ENCODE data around the gene ABCB9. TPM values are rescaled to one million over a fixed set of nuclear protein-coding genes. Genes with fewer than 3 reads are reported as not detected.

Gene ABCB9
- polyA plus RNA-seq, 1 donor from 2014 or later: 19.7 TPM

DNA sequence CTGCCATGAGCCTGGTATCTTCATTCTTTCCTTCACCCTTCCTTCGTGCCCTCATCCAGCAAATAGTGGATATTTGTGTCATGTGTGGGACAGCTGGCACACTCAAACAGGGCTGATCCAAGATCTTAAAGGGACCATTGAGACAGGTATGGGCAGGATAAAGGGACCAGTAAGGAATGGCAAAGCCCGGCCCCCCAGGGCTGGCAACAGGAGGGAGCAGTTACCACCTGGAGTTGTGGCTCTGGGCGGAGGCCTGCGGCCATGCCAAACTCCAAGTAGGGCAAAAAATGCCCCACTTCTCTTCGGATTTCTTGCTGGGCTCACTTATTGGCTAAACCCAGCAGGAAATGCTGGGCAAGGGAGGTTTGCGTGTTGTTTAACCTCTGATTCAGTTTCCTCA is 10.9 kb upstream of the ABCB9 start:
- H4K20me1 ChIP-seq (ENCODE audit: insufficient read depth): no peaks in the 10 kb centered on the region
- H3K79me2 ChIP-seq (replicated peaks; ENCODE audit: insufficient read depth, low read length): peaks cover 7% of the 10 kb centered on the region
- H3K36me3 ChIP-seq (ENCODE audit: insufficient read depth, low read length): no peaks in the 10 kb centered on the region
- no peaks in the 10 kb centered on the region for H3K9me2 ChIP-seq (ENCODE audit: insufficient read depth, low read length)
- H3K9ac ChIP-seq (ENCODE audit: low read length): no peak overlapping the region
- no peak overlapping the region for H2AFZ ChIP-seq (ENCODE audit: low read depth, low read length)
- TF ChIP-seq EP300 (conservative IDR thresholded peaks at IDR 0.05; ENCODE audit: poor library complexity, severe bottlenecking) (no peak), TAF1 (IDR thresholded peaks at IDR 0.05; ENCODE audit: low read depth) (no peak), EZH2 (IDR thresholded peaks at IDR 0.05; ENCODE audit: borderline replicate concordance, insufficient read depth, low read length, poor library complexity, severe bottlenecking) (no peak), MXI1 (conservative IDR thresholded peaks at IDR 0.05; ENCODE audit: poor library complexity, severe bottlenecking) (no peak), POLR2AphosphoS5 (IDR thresholded peaks at IDR 0.05) (no peak), RAD21 (conservative IDR thresholded peaks at IDR 0.05) (no peak), SMC3 (conservative IDR thresholded peaks at IDR 0.05; ENCODE audit: poor library complexity) (no peak)
- TF ChIP-seq, protein P1, sequence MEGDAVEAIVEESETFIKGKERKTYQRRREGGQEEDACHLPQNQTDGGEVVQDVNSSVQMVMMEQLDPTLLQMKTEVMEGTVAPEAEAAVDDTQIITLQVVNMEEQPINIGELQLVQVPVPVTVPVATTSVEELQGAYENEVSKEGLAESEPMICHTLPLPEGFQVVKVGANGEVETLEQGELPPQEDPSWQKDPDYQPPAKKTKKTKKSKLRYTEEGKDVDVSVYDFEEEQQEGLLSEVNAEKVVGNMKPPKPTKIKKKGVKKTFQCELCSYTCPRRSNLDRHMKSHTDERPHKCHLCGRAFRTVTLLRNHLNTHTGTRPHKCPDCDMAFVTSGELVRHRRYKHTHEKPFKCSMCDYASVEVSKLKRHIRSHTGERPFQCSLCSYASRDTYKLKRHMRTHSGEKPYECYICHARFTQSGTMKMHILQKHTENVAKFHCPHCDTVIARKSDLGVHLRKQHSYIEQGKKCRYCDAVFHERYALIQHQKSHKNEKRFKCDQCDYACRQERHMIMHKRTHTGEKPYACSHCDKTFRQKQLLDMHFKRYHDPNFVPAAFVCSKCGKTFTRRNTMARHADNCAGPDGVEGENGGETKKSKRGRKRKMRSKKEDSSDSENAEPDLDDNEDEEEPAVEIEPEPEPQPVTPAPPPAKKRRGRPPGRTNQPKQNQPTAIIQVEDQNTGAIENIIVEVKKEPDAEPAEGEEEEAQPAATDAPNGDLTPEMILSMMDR (IDR thresholded peaks at IDR 0.05; ENCODE audit: poor library complexity, severe bottlenecking): no peak
- TF ChIP-seq, protein P2, sequence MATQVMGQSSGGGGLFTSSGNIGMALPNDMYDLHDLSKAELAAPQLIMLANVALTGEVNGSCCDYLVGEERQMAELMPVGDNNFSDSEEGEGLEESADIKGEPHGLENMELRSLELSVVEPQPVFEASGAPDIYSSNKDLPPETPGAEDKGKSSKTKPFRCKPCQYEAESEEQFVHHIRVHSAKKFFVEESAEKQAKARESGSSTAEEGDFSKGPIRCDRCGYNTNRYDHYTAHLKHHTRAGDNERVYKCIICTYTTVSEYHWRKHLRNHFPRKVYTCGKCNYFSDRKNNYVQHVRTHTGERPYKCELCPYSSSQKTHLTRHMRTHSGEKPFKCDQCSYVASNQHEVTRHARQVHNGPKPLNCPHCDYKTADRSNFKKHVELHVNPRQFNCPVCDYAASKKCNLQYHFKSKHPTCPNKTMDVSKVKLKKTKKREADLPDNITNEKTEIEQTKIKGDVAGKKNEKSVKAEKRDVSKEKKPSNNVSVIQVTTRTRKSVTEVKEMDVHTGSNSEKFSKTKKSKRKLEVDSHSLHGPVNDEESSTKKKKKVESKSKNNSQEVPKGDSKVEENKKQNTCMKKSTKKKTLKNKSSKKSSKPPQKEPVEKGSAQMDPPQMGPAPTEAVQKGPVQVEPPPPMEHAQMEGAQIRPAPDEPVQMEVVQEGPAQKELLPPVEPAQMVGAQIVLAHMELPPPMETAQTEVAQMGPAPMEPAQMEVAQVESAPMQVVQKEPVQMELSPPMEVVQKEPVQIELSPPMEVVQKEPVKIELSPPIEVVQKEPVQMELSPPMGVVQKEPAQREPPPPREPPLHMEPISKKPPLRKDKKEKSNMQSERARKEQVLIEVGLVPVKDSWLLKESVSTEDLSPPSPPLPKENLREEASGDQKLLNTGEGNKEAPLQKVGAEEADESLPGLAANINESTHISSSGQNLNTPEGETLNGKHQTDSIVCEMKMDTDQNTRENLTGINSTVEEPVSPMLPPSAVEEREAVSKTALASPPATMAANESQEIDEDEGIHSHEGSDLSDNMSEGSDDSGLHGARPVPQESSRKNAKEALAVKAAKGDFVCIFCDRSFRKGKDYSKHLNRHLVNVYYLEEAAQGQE (IDR thresholded peaks at IDR 0.05; ENCODE audit: borderline replicate concordance): no peak
- no peak overlapping the region for H3K4me2 ChIP-seq (ENCODE audit: low read length)
- H3F3A ChIP-seq (ENCODE audit: insufficient read depth, low read length, poor library complexity, severe bottlenecking): no peaks in the 10 kb centered on the region
- no peaks in the 10 kb centered on the region for H3K27me3 ChIP-seq (ENCODE audit: insufficient read depth, low read depth, low read length)
- H3K4me3 ChIP-seq (ENCODE audit: low read length): no peak overlapping the region
- H3K9me3 ChIP-seq (ENCODE audit: low read length): no peaks in the 10 kb centered on the region
- H3K27ac ChIP-seq (ENCODE audit: low read length): no peak overlapping the region

DNA sequence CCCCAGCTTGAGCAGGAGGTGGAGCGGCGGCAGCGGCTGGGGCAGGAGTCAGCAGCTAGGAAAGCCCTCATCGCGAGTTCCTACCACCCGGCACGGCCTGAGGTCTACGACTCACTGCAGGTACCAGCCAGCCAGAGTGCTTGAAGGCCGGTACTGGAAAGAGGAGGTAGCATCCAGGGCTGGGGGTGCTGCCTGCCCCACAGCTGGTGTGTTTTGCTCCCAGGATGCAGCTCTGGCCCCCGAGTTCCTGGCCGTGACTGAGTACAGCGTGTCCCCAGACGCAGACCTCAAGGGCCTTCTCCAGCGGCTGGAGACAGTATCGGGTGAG is 10.3 kb upstream of the ABCB9 start:
- no peaks in the 10 kb centered on the region for H4K20me1 ChIP-seq (ENCODE audit: insufficient read depth)
- peaks cover 7% of the 10 kb centered on the region for H3K79me2 ChIP-seq (replicated peaks; ENCODE audit: insufficient read depth, low read length)
- no peak overlapping the region for H3K27ac ChIP-seq (ENCODE audit: low read length)
- no peak overlapping the region for H3K4me2 ChIP-seq (ENCODE audit: low read length)
- no peak for TF ChIP-seq MXI1 (conservative IDR thresholded peaks at IDR 0.05; ENCODE audit: poor library complexity, severe bottlenecking)
- TF ChIP-seq TAF1 (IDR thresholded peaks at IDR 0.05; ENCODE audit: low read depth): no peak
- TF ChIP-seq EP300 (conservative IDR thresholded peaks at IDR 0.05; ENCODE audit: poor library complexity, severe bottlenecking): no peak
- TF ChIP-seq, protein P1 (IDR thresholded peaks at IDR 0.05; ENCODE audit: poor library complexity, severe bottlenecking): no peak
- TF ChIP-seq EZH2 (IDR thresholded peaks at IDR 0.05; ENCODE audit: borderline replicate concordance, insufficient read depth, low read length, poor library complexity, severe bottlenecking): no peak
- no peak for TF ChIP-seq RAD21 (conservative IDR thresholded peaks at IDR 0.05)
- no peak for TF ChIP-seq SMC3 (conservative IDR thresholded peaks at IDR 0.05; ENCODE audit: poor library complexity)
- peak overlapping the region; percentile 99 for H3K9ac ChIP-seq (ENCODE audit: low read length)
- H3K9me3 ChIP-seq (ENCODE audit: low read length): no peaks in the 10 kb centered on the region
- no peaks in the 10 kb centered on the region for H3K9me2 ChIP-seq (ENCODE audit: insufficient read depth, low read length)
- no peaks in the 10 kb centered on the region for H3K36me3 ChIP-seq (ENCODE audit: insufficient read depth, low read length)
- no peaks in the 10 kb centered on the region for H3F3A ChIP-seq (ENCODE audit: insufficient read depth, low read length, poor library complexity, severe bottlenecking)
- no peak overlapping the region for H2AFZ ChIP-seq (ENCODE audit: low read depth, low read length)
- no peaks in the 10 kb centered on the region for H3K27me3 ChIP-seq (ENCODE audit: insufficient read depth, low read depth, low read length)
- peak overlapping the region; percentile 99 for H3K4me3 ChIP-seq (ENCODE audit: low read length)
